ENCODE results near the gene PTPRM. TPM values are rescaled to one million over a fixed set of nuclear protein-coding genes. Genes with fewer than 3 reads are reported as not detected.

The PTPRM gene
- total RNA-seq, 1 donor from 2014 or later, result 10.7 TPM

GRCh38 chr18:8448130-8448529 is 881.0 kb downstream of the PTPRM start:
- H3K27ac Mint-ChIP-seq, result no peak overlapping the region
- intact Hi-C loops (cut with micrococcal nuclease), result no loop called here
- no peak overlapping the region for H3K4me3 Mint-ChIP-seq

GRCh38 chr18:8450013-8450412 is 882.9 kb downstream of the PTPRM start:
- H3K27me3 Mint-ChIP-seq (ENCODE audit: insufficient read depth), result peaks cover 4% of the 10 kb centered on the region
- no peak for DNase-seq (ENCODE audit: low spot score)
- no peak overlapping the region for H3K27ac Mint-ChIP-seq
- no peaks in the 10 kb centered on the region for H3K9me3 Mint-ChIP-seq
- H3K4me1 Mint-ChIP-seq (ENCODE audit: low read depth), result no peaks in the 10 kb centered on the region
- no peak overlapping the region for H3K4me3 Mint-ChIP-seq
- H3K36me3 Mint-ChIP-seq (ENCODE audit: low read depth), result no peaks in the 10 kb centered on the region
- intact Hi-C loops (cut with micrococcal nuclease), result no loop called here

More at GRCh38 chr18:8448130-8448529, 881.0 kb downstream of the PTPRM start:
- DNase-seq (ENCODE audit: low spot score), result no peak
- Mint-ChIP-seq H3K36me3 (ENCODE audit: low read depth) (no peaks in the 10 kb centered on the region), H3K4me1 (ENCODE audit: low read depth) (no peaks in the 10 kb centered on the region), H3K27me3 (ENCODE audit: insufficient read depth) (peaks cover 4% of the 10 kb centered on the region), H3K9me3 (no peaks in the 10 kb centered on the region)

GRCh38 chr18:8450898-8451665 is 884.0 kb downstream of the PTPRM start:
- H3K4me1 Mint-ChIP-seq (ENCODE audit: low read depth), result no peaks in the 10 kb centered on the region
- peaks cover 1% of the 10 kb centered on the region for H3K27me3 Mint-ChIP-seq (ENCODE audit: insufficient read depth)
- no peak for DNase-seq (ENCODE audit: low spot score)
- no peaks in the 10 kb centered on the region for H3K36me3 Mint-ChIP-seq (ENCODE audit: low read depth)
- H3K27ac Mint-ChIP-seq, result no peak overlapping the region
- H3K9me3 Mint-ChIP-seq, result no peaks in the 10 kb centered on the region
- H3K4me3 Mint-ChIP-seq, result no peak overlapping the region
- intact Hi-C loops (cut with micrococcal nuclease), result no loop called here

GRCh38 chr18:8453528-8453927 is 886.4 kb downstream of the PTPRM start:
- Mint-ChIP-seq H3K4me1 (ENCODE audit: low read depth) (no peaks in the 10 kb centered on the region), H3K27ac (no peak overlapping the region), H3K9me3 (no peaks in the 10 kb centered on the region), H3K36me3 (ENCODE audit: low read depth) (no peaks in the 10 kb centered on the region), H3K4me3 (no peak overlapping the region), H3K27me3 (ENCODE audit: insufficient read depth) (no peaks in the 10 kb centered on the region)
- intact Hi-C loops (cut with micrococcal nuclease), result no loop called here
- DNase-seq (ENCODE audit: low spot score), result no peak

GRCh38 chr18:8454136-8454535 is 887.0 kb downstream of the PTPRM start:
- no peaks in the 10 kb centered on the region for H3K36me3 Mint-ChIP-seq (ENCODE audit: low read depth)
- no peak overlapping the region for H3K4me3 Mint-ChIP-seq
- H3K27me3 Mint-ChIP-seq (ENCODE audit: insufficient read depth), result no peaks in the 10 kb centered on the region
- DNase-seq (ENCODE audit: low spot score), result no peak
- H3K27ac Mint-ChIP-seq, result no peak overlapping the region
- no peaks in the 10 kb centered on the region for H3K9me3 Mint-ChIP-seq
- intact Hi-C loops (cut with micrococcal nuclease), result no loop called here
- H3K4me1 Mint-ChIP-seq (ENCODE audit: low read depth), result no peaks in the 10 kb centered on the region

GRCh38 chr18:8455661-8456614 is 888.8 kb downstream of the PTPRM start:
- no peaks in the 10 kb centered on the region for H3K9me3 Mint-ChIP-seq
- no peak overlapping the region for H3K27ac Mint-ChIP-seq
- no peak for DNase-seq (ENCODE audit: low spot score)
- H3K27me3 Mint-ChIP-seq (ENCODE audit: insufficient read depth), result peaks cover under 1% of the 10 kb centered on the region
- no peak overlapping the region for H3K4me3 Mint-ChIP-seq
- H3K36me3 Mint-ChIP-seq (ENCODE audit: low read depth), result no peaks in the 10 kb centered on the region
- intact Hi-C loops (cut with micrococcal nuclease), result no loop called here
- H3K4me1 Mint-ChIP-seq (ENCODE audit: low read depth), result no peaks in the 10 kb centered on the region

All from activated T-helper 1 cell treated with anti-CD3 and anti-CD28 coated beads, Interleukin-12 subunit alpha, Interleukin-12 subunit beta, Interleukin-2, Interleukin-4 antibody, amounts not matched to agents 30 ng/mL and 10 ng/mL and 1 ng/mL, durations not matched to agents 14 hours and 24 hours and 36 hours (primary cell).